Pancreas (tissue), 10 donors: ENCODE data around the gene SNRK. TPM values are rescaled to one million over a fixed set of nuclear protein-coding genes. Genes with fewer than 3 reads are reported as not detected.

ENCODE experiments used
- ATAC-seq, 4 donors: fragments of 200-7000 bp; cut with Tn5 transposase; one replicate each; pipeline versions ENCODE4 v1.8.0 to v1.9.1; 2020; ENCODE audit warnings: mild to moderate bottlenecking in 4 of 4, moderate library complexity in 4 of 4
- DNase-seq, 6 donors: peaks; one replicate each; pipeline ENCODE4 v3.0.0-alpha.2; 2020
- FAIRE-seq: peaks from 2 replicates; lab custom pipeline; 2012; peaks lifted over from hg19 to GRCh38; lab: Jason Lieb, UNC
- H3K27ac ChIP-seq, 4 donors: fragments of 200-600 bp; sonication (generic); 1 replicate in 3 of 4; 2 replicates in 1 of 4; pipeline versions ENCODE4 v1.5.0 to v1.8.0; 2020
- H3K27me3 ChIP-seq, 4 donors: fragments of 200-600 bp; one replicate each; pipeline ENCODE4 v1.8.0; 2021
- H3K36me3 ChIP-seq, 3 donors: fragments of 200-600 bp; sonication (generic) in 1 of 3; one replicate each; pipeline versions ENCODE4 v1.5.0 to v1.8.0; 2020 to 2021
- H3K4me1 ChIP-seq, 3 donors: fragments of 200-600 bp; one replicate each; pipeline ENCODE4 v1.8.0; 2021
- H3K4me3 ChIP-seq, 4 donors: fragments of 200-600 bp; sonication (generic) in 2 of 4; one replicate each; pipeline versions ENCODE4 v1.5.0 to v1.8.0; 2020 to 2021
- H3K9me3 ChIP-seq, 4 donors: fragments of 200-600 bp; one replicate each; pipeline ENCODE4 v1.8.0; 2021
- CTCF ChIP-seq, 4 donors: fragments of 200-600 bp; sonication (generic) in 3 of 4; IDR thresholded peaks; one replicate each; pipeline versions ENCODE4 v1.5.0 to v1.8.0; 2021; ENCODE audit warnings: antibody characterized with exemption in 4 of 4
- WGBS, 2 donors: extraction: QIAGEN DNeasy Blood & Tissue Kit; methylation state at CpG; one replicate each; pipeline ENCODE4 v1.1.7; 2013; 5-methylcytosine and 5-hydroxymethylcytosine counted together
- intact Hi-C, 3 donors: fragments of 100-400 bp; cut with DNase I; formaldehyde crosslinking; loops; one replicate each; pipeline versions ENCODE4 v1.11.1 to v1.14.2; 2022
- polyA plus RNA-seq, 2 donors: library from polyadenylated mRNA; stranded (reverse); fragments of 200-250 nt; gene quantifications; one replicate each; pipeline ENCODE4 v1.2.3, GENCODE V29; 2013
- total RNA-seq, 6 donors: library from RNA; stranded (reverse); fragmentation: NEBNext Ultra II Directional in 4 of 6; extraction: Animal tissue kit (Norgen Biotek cat#: 25700) in 4 of 6; gene quantifications; one replicate each; pipeline versions ENCODE4 v1.2.1 to v1.2.4, GENCODE V29; 2021 to 2023
- donor health status: healthy with polysubstance abuse.
- donor health status: DM: no; HTN: no; CAD: no; lungs with moderate emphysema.
- donor health status: DM: no; HTN: no; CAD: no.
- donor health status: control.
- donor health status: control.
- donor health status: Bipolar disorder and iron deficiency.
- donor health status: DM: yes; HTN: yes; CAD: no.
- donor health status: DM: no; HTN: no; CAD: no.
- donor health status: DM: no; HTN: no; CAD: no.
- donor health status: DM: yes; HTN: yes; CAD: no.

The SNRK gene
- total and polyA plus RNA-seq, 8 donors: 6.3 to 24.2 (median 17.2) TPM

GRCh38 chr3:43366885-43367284 is 80.5 kb downstream of the SNRK start:
- TF ChIP-seq CTCF (IDR thresholded peaks at IDR 0.05): no peak
- H3K27me3 ChIP-seq: no peaks in the 10 kb centered on the region
- ATAC-seq (no peak), FAIRE-seq (no peak), DNase-seq (no peak)
- intact Hi-C loops: no loop called here
- H3K4me1 ChIP-seq: no peaks in the 10 kb centered on the region
- no peak overlapping the region for H3K27ac ChIP-seq
- no peaks in the 10 kb centered on the region for H3K36me3 ChIP-seq
- no peaks in the 10 kb centered on the region for H3K9me3 ChIP-seq
- H3K4me3 ChIP-seq: no peak overlapping the region
- 89 to 94% methylated on average over 9 of the region's 9 CpGs for WGBS, 2 donors

GRCh38 chr3:43369404-43370292 is 83.3 kb downstream of the SNRK start:
- Histone ChIP-seq H3K9me3 (no peaks in the 10 kb centered on the region), H3K27ac (no peak overlapping the region), H3K36me3 (no peaks in the 10 kb centered on the region), H3K27me3 (no peaks in the 10 kb centered on the region), H3K4me3 (no peak overlapping the region), H3K4me1 (no peaks in the 10 kb centered on the region)
- ATAC-seq (peak in 2 of 4 donors; percentile 33 to 67), FAIRE-seq (no peak), DNase-seq (no peak)
- 89 to 94% methylated on average over 8 of the region's 8 CpGs for WGBS, 2 donors
- intact Hi-C loops: no loop called here
- TF ChIP-seq CTCF (IDR thresholded peaks at IDR 0.05): no peak

GRCh38 chr3:43370293-43370980 is 84.1 kb downstream of the SNRK start:
- Histone ChIP-seq H3K4me1 (no peaks in the 10 kb centered on the region), H3K36me3 (no peaks in the 10 kb centered on the region), H3K27ac (no peak overlapping the region), H3K4me3 (no peak overlapping the region), H3K9me3 (no peaks in the 10 kb centered on the region), H3K27me3 (no peaks in the 10 kb centered on the region)
- 78 to 79% methylated on average over 6 of the region's 6 CpGs for WGBS, 2 donors
- no peak for ATAC-seq
- no peak for TF ChIP-seq CTCF (IDR thresholded peaks at IDR 0.05)
- intact Hi-C loops: no loop called here
- FAIRE-seq: no peak
- DNase-seq: no peak

GRCh38 chr3:43371494-43371893 is 85.2 kb downstream of the SNRK start:
- H3K4me3 ChIP-seq: no peak overlapping the region
- no peak overlapping the region for H3K27ac ChIP-seq
- no peak for TF ChIP-seq CTCF (IDR thresholded peaks at IDR 0.05)
- no peak for FAIRE-seq
- intact Hi-C loops: no loop called here
- ATAC-seq: no peak
- H3K4me1 ChIP-seq: no peaks in the 10 kb centered on the region
- DNase-seq: no peak
- no peaks in the 10 kb centered on the region for H3K27me3 ChIP-seq
- H3K36me3 ChIP-seq: no peaks in the 10 kb centered on the region
- WGBS, 2 donors: 84 to 93% methylated on average over 3 of the region's 3 CpGs
- no peaks in the 10 kb centered on the region for H3K9me3 ChIP-seq
